OCI-LY7 (cell line): ENCODE measurements around the gene ABCG8. TPM values are rescaled to one million over a fixed set of nuclear protein-coding genes. Genes with fewer than 3 reads are reported as not detected.

ENCODE experiments used
- BruUV-seq: library from RNA; stranded (reverse); fragments of 400-500 nt; replicated peaks from 2 replicates; lab custom pipeline; 2021; lab: Mats Ljungman, UMichigan
- CTCF ChIA-PET: fragments of 300-600 bp; sonication (Branson Sonifier 250); formaldehyde crosslinking; loops from one replicate; lab custom pipeline; 2022; ENCODE audit warnings: antibody characterized with exemption; ENCODE audit not compliant: unreplicated experiment; lab: Charles Lee
- POLR2A ChIA-PET: fragments of 300-600 bp; sonication (Branson Sonifier 250); formaldehyde crosslinking; loops from one replicate; lab custom pipeline; 2022; ENCODE audit warnings: antibody characterized with exemption; lab: Charles Lee
- DNase-seq: peaks from one replicate; pipeline ENCODE4 v3.0.0-alpha.2; 2015; ENCODE audit warnings: low spot score
- H2AFZ ChIP-seq: fragments of 200-600 bp; sonication (generic), shearing (Covaris generic); 2 replicates; pipeline ENCODE4 v1.6.1; 2014; ENCODE audit warnings: mild to moderate bottlenecking, antibody characterized with exemption, low read length, moderate library complexity
- H3K27ac ChIP-seq: fragments of 200-600 bp; sonication (generic); 2 replicates; pipeline ENCODE4 v1.5.1; 2014; ENCODE audit warnings: mixed run types, low read depth, mild to moderate bottlenecking, moderate library complexity, low read length, inconsistent platforms; ENCODE audit not compliant: poor library complexity, severe bottlenecking
- H3K36me3 ChIP-seq: fragments of 200-600 bp; sonication (generic); 2 replicates; pipeline ENCODE4 v1.6.1; 2014; ENCODE audit warnings: mild to moderate bottlenecking, antibody characterized with exemption, low read length, moderate library complexity, mixed read lengths; ENCODE audit not compliant: insufficient read depth
- H3K4me1 ChIP-seq: fragments of 200-600 bp; sonication (generic); 2 replicates; pipeline ENCODE4 v1.5.1; 2014; ENCODE audit warnings: mild to moderate bottlenecking, low read length; ENCODE audit not compliant: insufficient read depth, poor library complexity, severe bottlenecking
- H3K4me2 ChIP-seq: fragments of 200-600 bp; sonication (generic); 2 replicates; pipeline ENCODE4 v1.6.1; 2014; ENCODE audit warnings: mild to moderate bottlenecking, low read length
- H3K4me3 ChIP-seq: fragments of 200-600 bp; sonication (generic); 2 replicates; pipeline ENCODE4 v1.5.1; 2014; ENCODE audit warnings: mild to moderate bottlenecking, low read depth, low read length; ENCODE audit not compliant: poor library complexity, severe bottlenecking
- H3K79me2 ChIP-seq: fragments of 200-600 bp; sonication (generic); 2 replicates; pipeline ENCODE4 v1.6.1; 2016; ENCODE audit warnings: low read depth, mild to moderate bottlenecking, low read length, moderate library complexity, mixed read lengths; ENCODE audit not compliant: insufficient read depth
- H3K9me2 ChIP-seq: fragments of 200-600 bp; sonication (generic); 2 replicates; pipeline ENCODE4 v1.6.1; 2016; ENCODE audit warnings: mild to moderate bottlenecking, low read length, mixed read lengths; ENCODE audit not compliant: insufficient read depth
- H3K9me3 ChIP-seq: fragments of 200-600 bp; sonication (generic); 2 replicates; pipeline ENCODE4 v1.6.1; 2014; ENCODE audit warnings: mild to moderate bottlenecking, mixed run types, low read length, mixed read lengths
- H4K20me1 ChIP-seq: fragments of 200-600 bp; sonication (generic); 2 replicates; pipeline ENCODE4 v1.6.1; 2014; ENCODE audit warnings: mild to moderate bottlenecking, antibody characterized with exemption, low read length, moderate library complexity, mixed read lengths; ENCODE audit not compliant: insufficient read depth
- CTCF ChIP-seq: fragments of 200-600 bp; sonication (generic); conservative IDR thresholded peaks from 2 replicates; pipeline ENCODE4 v1.5.1; 2014; ENCODE audit warnings: mild to moderate bottlenecking, antibody characterized with exemption, low read length, moderate library complexity, mixed read lengths
- EZH2phosphoT487 ChIP-seq: fragments of 200-600 bp; sonication (generic); IDR thresholded peaks from 2 replicates; pipeline ENCODE4 v1.6.1; 2018; ENCODE audit warnings: low read depth, borderline replicate concordance, mild to moderate bottlenecking, mixed run types, antibody characterized with exemption, low read length, moderate library complexity, mixed read lengths
- intact Hi-C: fragments of 100-400 bp; cut with micrococcal nuclease; formaldehyde crosslinking; loops from one replicate; pipeline ENCODE4 v1.10.0; 2022; ENCODE audit not compliant: unreplicated experiment
- total RNA-seq, 2 experiments: library from RNA; depleted of rRNA in 1 of 2; stranded (reverse); fragments of >200 nt in 1 of 2; shearing (Covaris generic) in 1 of 2; gene quantifications; 2 replicates each; pipeline ENCODE4 v1.2.3, GENCODE V29; 2014 to 2022

ABCG8 gene
- total RNA-seq, 2 experiments from 2014 or later = not detected

GRCh38 chr2:43802135-43802534, 36.6 kb upstream of the ABCG8 start:
- no TSS peak for BruUV-seq
- Histone ChIP-seq H3K36me3 (no peaks in the 10 kb centered on the region), H2AFZ (no peak overlapping the region), H3K9me2 (no peaks in the 10 kb centered on the region), H3K27ac (no peak overlapping the region), H3K4me3 (no peak overlapping the region), H3K4me1 (no peaks in the 10 kb centered on the region), H3K9me3 (no peaks in the 10 kb centered on the region), H4K20me1 (no peaks in the 10 kb centered on the region), H3K4me2 (no peak overlapping the region), H3K79me2 (no peaks in the 10 kb centered on the region)
- no peak for DNase-seq
- ChIA-PET POLR2A (interaction anchor here (0.7 to 1.3 kb wide), 2 partner anchors 24 to 72 kb away, joined by 3 to 4 read pairs; no protein-coding TSS in a partner anchor), CTCF (no interaction called here)
- TF ChIP-seq CTCF = peak; percentile 45
- TF ChIP-seq EZH2phosphoT487 = no peak
- intact Hi-C loops = no loop called here

- CTCF ChIA-PET = no interaction called here
- Histone ChIP-seq H2AFZ (no peak overlapping the region), H3K4me1 (no peaks in the 10 kb centered on the region), H3K9me3 (no peaks in the 10 kb centered on the region), H3K4me3 (no peak overlapping the region), H3K9me2 (no peaks in the 10 kb centered on the region), H3K79me2 (no peaks in the 10 kb centered on the region), H3K36me3 (no peaks in the 10 kb centered on the region), H4K20me1 (no peaks in the 10 kb centered on the region), H3K4me2 (no peak overlapping the region), H3K27ac (no peak overlapping the region)
- TF ChIP-seq CTCF = no peak
- TF ChIP-seq EZH2phosphoT487 = no peak
- DNase-seq = no peak
- POLR2A ChIA-PET = no interaction called here
- intact Hi-C loops = no loop called here
- BruUV-seq = no TSS peak
These were observed 35.7 kb upstream of the ABCG8 start for GRCh38 chr2:43803113-43803512.

GRCh38 chr2:43806719-43807031, 32.1 kb upstream of the ABCG8 start:
- no peaks in the 10 kb centered on the region for H4K20me1 ChIP-seq
- no peak for DNase-seq
- BruUV-seq = no TSS peak
- no peaks in the 10 kb centered on the region for H3K9me3 ChIP-seq
- no peaks in the 10 kb centered on the region for H3K79me2 ChIP-seq
- H3K4me3 ChIP-seq = no peak overlapping the region
- H3K4me2 ChIP-seq = no peak overlapping the region
- POLR2A ChIA-PET = no interaction called here
- H2AFZ ChIP-seq = no peak overlapping the region
- H3K36me3 ChIP-seq = no peaks in the 10 kb centered on the region
- H3K9me2 ChIP-seq = no peaks in the 10 kb centered on the region
- intact Hi-C loops = no loop called here
- H3K4me1 ChIP-seq = no peaks in the 10 kb centered on the region
- CTCF ChIA-PET = no interaction called here
- H3K27ac ChIP-seq = no peak overlapping the region
- no peak for TF ChIP-seq CTCF
- TF ChIP-seq EZH2phosphoT487 = no peak
